Stimulated activated CD4-positive, alpha-beta T cell treated with anti-CD3 and anti-CD28 coated beads, Interleukin-1b, Interleukin-23, amount 100 ng/mL, for 24 hours (primary cell): ENCODE measurements around the gene FSD1L.

Experiments used
- DNase-seq, 4 experiments: peaks; one replicate each; pipeline ENCODE4 v3.0.0-alpha.2; 2020; ENCODE audit warnings: low read depth in 4 of 4, low spot score in 1 of 4

The FSD1L gene

DNA sequence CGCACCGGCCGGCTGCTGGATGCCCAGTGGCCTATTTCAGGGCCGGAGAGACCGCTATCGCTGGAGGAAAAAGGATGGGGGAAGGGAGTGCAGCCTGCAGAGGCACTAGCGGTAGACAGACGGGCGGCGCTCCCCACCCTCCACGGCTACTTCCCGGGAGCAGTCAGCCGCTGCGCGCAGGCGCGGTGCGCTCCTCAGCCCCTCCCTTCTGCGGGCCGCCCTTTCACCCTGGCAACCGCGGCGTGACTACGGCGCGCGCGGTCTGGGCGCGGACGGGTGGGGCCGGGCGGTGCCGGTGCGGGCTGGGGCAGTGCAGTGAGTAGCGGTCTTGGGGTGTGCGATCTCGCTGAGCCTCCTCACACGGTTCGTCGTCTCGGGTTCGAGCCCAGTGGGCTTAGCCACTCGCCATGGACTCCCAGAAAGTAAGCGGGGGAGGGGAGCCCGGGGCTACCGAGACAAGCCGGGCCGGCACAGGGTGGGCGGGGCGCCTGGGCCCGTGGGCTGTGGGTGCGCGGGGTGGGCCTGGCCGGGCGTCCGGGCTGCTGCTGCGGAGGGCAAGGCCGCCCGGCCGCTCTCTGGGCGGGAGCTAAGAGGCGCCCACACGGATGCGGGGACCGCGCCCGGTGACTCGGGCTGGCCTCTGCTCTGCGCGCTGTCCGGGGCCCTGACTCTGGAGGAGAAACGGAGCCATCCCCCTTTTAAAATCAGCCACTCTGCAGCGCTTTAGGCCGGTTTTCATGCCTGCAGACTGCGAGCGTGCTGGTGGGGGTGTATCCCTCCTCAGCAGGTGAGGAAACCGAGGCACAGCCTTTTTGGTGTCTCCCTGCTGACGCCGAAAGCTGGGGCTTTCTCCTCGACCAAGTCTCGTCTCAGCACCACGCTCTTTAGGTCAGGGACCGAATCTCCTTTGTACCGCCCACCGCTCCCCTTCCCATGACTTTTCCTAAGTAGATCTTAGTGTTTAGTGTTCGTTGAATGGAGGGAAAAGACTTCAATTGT is at the start of gene FSD1L:
Gene FSD1L, plus strand, starts transcription at position 221 of the 999 bp plus-strand sequence. Its CDS starts 187 bp downstream, at position 408.
- peak; percentile 52 to 81 (median 69) for DNase-seq

DNA sequence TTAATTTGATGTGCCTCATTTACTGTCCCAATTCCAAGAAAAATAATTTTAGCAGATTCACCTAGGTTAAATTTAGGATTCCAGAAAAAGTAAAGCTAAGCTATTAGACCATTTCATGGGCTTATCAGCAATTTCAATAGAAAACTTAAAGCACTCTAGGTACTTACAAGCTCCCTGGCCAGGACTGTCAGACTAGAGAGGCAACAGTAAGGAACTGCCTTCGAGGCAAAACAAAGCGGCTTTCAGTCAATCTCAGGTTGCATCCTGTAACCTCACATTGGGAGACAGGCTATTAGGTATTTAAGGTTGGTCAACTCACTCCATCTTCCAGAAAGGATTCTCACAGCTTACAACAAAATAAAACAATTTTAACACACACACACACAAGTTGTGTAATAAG is 48.7 kb upstream of the FSD1L start:
- no peak for DNase-seq

DNA sequence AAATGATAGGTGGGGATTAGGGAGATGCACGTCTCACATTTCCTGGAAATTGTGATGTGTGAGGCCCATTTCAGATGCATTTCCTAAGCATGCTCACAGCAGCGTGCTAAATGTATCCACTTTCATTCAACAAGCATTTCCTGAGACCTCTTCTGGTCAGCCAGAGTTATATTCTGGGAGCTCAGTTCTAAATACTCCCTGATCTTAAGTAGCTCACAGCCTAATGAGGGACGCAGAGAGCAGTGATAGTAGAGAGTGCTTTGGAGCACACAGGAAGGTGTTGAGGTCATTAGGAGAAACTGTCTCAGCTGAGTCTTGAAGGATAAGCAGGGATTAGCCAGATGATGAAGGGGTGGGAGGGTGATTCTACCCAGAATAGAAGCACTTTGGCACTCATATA is 46.2 kb upstream of the FSD1L start:
- DNase-seq = no peak

DNA sequence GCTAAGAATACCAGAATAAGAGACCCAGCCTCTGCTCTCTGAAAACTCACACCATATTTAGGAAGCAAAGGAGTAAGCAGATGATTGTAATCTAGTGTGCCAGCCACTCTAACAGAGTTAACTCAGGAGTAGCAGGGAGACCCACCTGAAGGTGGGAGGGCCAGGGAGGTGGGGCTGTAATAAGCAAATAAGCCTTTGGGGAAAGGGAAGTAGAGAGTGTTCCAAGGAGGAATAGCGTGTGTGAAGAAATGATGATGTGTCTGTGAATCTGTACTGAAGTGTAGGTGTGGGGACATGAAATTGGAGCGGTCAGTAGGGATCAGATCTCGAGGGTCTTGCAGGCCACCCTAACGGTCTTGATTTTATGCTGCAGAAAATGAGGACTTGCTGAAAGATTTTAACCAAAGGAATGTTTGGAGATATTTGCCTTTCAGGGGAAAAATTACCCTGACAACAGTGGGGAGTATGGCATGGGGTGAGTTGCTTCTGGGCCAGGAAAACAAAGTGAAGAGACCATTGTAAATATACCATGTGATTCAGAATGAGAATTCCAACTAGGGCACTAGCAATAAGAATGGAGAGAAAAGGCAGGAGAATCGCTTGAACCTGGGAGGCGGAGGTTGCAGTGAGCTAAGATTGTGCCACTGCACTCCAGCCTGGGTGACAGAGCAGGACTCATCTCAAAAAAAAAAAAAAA is 44.1 kb upstream of the FSD1L start:
- no peak for DNase-seq

DNA sequence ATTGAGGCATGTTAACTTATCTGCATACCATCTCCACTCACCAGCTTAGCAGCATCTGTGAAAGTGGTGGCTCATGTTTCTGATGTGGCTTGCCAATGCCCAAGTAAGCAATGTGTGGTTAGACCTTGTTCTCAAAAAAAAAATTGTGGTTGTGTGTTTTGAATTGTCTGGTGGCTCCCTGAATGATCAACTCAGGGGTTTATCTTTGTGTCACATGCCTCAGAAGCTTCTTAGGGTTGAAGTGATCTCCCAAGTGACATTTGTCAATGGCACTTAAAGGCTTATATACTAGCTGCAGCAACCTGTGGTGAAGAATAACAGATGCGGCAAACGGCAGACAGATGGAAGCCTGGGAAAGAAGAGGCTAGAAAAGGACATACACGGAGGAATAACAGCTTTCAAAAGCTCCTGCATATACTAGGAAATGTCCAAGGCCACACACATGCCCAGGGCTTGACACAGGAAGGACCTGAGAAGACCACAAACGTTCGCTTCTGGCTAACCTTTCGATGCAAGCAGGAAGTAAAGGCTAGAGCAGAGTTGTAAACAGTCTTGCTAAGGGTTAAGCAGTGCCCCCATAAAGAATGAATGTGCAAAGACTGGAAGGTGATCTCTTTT is 42.2 kb upstream of the FSD1L start:
- peak in 1 of 4 experiments; percentile 16 for DNase-seq

DNA sequence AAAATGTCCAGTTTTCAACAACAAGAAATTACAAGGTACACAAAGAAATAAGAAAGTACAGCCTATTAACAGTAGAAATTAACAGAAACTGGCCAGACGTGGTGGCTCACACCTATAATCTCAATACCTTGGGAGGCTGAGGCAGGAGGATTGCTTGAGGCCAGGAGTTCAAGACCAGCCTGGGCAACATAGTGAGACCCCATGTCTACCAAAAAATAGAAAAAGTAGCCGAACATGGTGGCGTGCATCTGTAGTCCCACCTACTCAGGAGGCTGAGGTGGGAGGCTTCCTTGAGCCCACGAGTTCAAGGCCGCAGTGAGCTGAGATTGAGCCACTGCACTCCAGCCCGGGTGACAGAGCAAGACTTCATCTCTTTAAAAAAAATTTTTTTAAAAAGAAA is 41.5 kb upstream of the FSD1L start:
- no peak for DNase-seq

DNA sequence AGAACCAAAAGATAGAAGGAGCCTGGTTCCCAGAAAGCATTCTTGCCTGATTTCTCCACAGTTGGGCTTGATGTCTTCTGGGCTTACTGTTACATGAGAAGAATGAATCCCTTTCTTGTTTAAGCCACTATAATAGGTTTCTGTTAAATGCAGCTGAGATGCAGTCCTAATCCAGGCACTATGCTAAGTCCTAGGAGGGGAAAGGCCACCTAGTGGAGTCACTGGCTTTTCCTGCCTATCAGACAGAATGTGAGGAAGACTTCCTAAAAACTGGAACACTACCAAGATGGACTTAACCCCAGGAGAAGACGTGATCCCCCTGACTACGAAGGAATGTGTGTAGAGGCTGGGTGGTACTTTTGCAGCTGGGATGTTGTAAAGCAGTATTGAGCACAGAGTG is 34.3 kb upstream of the FSD1L start:
- DNase-seq = no peak

DNA sequence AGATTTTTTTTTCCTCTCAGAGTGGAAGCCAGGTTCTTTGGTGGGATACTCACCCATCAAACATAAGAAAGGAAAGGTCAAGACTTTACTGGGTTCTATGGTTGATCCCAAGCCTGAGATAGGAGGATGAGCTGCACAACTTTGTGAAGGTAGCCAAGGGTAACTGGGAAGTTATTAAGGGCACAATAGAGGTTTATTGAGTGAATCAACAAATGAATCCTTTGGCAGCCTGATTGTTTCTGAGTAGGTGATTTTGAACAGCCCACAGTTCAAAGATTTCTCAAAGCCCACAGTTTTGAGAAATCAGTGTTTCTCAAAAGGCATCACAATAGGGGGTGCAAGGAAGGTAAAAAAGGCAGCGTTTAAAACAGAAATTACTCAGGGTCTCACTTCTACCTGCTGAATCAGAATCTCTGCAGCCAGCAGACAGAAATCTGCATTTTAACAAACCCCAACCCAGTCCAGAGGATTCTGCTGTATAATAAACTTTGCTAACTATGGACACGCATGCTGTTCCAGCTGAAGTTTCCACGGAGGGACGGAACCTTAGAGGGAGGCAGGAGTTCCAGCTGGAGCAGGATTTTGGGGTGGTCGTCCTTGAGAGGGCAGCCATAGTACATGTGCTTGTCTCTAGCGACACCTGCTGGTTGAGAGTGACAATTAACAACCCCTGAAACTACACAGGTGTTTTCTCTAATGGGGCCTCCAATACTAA is 32.7 kb upstream of the FSD1L start:
- DNase-seq = peak; percentile 25 to 46 (median 38)

DNA sequence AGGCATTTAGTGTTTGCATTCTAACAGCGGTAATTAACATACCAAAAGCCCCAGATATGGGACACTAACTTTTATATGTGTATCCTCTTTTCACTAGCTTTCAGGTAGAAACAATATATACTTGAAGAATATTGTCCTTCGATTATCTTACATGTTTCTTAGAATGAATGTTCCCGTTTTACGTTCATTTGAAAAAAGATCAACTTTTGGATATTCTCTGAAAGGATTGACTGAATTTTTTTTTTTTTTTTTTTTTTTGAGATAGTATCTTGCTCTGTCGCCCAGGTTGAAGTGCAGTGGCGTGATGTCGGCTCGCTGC is 32.2 kb upstream of the FSD1L start:
- DNase-seq = no peak

DNA sequence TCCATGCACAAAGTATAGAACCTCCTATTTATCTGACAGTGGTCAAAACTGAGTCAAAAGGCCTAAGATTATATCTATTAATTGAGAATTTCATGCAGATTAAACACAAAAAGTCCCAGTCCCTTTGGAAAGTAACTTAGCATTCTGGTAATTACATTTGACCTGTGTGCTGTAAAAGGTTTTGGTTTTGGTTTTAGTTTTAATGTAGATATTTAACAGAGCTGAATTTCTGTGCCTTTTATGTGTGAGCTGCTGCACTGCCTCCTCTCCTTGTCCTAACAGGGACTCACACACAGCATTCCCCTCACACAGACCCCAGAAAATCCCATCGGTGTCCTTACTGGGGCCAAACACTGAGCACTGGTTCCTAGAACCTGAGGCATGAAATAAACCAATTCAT is 31.0 kb upstream of the FSD1L start:
- no peak for DNase-seq

DNA sequence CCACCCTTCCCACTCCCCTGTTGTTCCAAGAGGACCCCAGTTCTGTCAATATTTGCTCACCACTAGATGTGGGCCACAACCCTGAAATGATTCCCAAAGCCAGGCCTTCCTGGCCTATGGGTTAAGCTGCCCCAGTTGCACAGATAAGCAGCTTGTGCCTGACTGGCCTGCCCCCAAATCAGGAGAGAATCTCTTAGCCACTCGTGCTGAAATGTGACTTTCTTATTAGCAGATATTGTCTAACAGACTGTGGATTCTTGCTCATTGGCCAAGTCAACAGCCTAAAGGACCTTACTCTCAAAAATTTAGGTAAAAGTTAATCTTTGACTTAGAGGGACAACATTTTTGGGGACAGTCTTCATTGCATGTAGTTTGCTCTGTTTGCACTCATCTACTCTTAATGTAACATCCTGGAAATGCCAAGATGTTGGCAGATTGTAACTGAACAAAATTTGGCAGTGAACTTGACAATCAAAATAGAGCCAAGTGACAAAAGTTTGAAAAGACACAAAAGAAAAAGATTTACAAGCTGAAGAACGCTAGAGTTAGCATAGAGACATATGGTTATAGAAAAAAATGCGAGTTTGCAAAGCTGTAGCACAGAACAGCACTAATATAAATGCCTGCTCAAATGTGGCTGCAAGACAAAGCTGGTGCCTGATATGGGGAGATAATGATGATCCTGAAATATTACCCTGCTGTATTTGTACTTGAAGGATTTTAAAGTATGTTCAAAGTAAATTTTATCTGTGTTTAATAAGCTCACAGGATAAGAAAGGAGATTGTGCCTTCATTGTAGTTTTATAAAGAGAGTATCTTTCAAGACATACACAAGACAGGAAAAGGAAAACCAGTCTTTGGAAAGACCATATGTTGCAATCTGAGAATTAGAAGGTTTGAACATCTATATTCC is 29.0 kb upstream of the FSD1L start:
- no peak for DNase-seq

DNA sequence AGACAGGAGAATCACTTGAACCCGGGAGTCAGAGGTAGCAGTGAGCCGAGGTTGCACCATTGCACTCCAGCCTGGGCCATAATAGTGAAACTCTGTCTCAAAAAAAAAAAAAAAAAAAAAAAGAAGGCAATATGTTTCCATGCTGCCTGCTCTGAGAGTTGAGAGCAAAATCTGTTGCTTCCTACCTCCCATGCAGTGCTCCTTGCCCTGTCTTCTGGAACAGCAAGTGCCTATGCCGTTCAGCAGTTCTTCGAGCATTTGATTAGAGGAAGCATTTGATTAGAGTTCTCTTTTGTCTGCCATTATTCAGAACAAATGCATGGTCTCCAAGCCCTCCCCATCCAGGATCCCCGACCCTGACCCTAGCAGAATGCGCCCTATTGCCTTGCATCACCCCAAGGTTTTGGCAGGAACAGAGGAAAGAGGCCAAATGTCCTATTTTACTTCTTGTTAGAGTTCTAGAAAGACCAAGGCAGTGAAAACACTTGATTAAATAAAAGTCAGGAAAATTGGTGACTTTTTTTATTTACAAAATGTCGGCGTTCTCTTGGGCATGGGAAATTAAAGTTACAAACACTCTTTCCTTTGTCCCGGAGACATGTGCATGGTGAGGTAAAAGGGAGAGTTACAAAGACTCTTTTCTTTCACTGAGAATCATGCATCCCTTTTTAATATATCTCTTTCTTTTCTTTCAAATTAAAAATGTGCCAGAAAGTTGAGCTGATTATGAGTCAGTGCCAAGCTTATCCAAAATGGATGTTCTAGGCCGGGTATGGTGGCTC is 27.8 kb upstream of the FSD1L start:
- no peak for DNase-seq

DNA sequence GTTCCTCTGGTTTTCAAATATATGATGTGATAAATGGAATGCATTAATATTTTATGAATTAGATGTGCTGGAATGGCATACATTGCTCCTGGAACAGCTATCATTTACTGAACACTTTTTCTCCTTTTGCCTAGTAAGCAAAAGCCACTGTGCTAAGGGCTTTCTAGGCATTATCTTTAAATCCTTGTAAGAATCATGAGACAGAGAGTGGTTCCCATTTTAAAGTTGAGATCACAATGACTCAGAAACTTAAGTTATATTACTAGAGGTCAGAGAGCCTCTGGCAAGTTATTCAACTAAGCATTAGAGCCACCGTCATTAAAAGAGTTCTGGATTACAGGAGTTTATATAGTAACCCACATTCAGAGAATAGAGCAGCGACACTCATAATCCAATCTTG is 26.7 kb upstream of the FSD1L start:
- DNase-seq = no peak

DNA sequence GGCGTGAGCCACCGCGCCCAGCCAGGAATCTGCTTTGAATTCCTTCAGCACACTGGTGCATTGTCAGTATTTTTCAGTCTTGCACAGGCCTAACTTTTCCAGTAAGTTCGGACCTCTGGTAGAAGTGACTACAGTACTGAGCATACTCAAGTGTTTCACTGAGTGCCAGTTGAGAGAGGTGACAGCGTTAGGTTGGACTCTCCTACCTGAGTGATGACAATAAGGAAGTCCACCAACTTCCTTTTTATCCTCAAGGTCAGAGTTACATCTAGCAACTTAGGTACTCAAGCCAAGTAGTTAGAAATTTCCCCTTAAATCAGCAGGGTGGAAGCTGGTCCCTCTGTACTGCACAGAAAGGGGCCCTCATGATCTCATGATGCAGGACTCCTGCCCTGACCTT is 26.0 kb upstream of the FSD1L start:
- no peak for DNase-seq

DNA sequence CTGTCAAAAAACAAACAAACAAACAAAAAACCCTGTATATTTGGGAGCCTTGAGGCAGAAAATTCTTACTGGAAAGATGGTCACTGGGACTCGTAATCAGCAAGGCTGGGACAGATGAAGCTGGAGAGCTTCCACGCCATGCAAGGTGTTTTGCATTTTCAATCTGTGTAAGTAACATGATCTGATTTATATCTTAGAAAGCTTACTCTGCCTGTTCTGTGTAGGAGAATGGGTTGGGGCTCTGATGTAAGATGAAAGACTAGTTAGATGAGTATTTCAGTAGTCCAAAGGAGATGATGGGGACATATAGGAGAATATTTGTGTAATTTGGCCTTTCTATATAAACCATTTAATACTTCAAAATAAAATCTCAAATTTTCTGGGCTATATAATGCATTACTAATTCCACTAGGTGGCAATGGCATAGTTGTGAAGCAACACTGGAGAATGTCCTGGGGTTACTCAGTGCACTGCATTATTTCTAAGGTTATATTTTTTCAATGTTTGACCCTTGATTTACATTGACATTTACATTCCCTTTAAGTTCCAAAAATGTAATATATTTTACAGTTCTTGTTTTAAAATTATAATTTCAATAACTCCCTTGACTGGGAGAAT is 21.9 kb upstream of the FSD1L start:
- DNase-seq = no peak

DNA sequence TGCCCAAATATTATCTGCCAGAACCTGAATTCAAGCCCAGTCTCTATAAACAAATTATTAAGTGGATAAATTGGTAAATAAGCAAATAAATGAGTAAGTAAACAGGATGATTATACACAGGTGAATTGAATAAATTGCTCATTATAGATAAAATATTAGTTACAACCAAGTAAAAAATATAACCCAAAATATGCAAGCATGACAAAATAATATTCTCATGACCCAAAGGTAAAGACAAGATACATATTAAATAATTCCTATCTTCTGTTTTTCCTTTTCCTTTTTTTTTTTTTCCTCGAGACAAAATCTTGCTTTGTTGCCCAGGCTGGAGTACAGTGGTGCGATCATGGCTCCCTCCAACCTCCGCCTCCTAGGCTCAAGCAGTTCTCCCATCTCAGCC is 21.2 kb upstream of the FSD1L start:
- no peak for DNase-seq

DNA sequence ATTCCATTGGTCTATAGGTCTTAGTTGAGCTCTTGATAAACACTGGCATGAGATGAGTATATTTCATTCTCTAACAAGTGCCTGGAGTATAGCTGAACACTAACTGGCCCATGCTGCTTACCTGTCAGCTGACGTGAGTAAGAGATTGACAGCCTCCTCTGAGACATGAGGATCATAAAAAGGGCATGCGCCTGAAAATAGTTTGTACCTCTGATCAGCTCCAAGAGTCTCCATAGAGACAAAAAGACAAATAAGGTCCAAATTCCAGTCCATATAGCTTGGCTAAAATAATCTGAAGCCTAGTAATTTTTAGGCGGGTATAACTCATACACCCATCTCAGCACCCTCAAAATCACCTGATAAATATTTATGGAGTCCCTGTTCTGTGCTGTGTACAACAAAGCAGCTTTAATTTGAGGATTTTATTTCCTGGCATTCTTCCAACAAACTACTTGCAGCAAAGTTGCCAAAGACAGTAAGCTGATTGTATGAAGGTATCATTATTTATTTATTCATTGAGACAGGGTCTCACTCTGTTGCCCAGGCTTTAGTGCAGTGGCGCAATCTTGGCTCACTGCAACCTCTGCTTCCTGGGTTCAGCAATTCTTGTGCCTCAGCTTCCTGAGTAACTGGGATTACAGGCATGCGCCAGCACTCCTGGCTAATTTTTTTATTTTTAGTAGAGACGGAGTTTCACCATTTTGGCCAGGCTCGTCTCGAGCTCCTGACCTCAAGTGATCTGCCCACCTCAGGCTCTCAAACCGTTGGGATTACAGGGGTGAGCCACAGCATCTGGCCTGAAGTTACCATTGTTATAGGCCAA is 16.2 kb upstream of the FSD1L start:
- no peak for DNase-seq

DNA sequence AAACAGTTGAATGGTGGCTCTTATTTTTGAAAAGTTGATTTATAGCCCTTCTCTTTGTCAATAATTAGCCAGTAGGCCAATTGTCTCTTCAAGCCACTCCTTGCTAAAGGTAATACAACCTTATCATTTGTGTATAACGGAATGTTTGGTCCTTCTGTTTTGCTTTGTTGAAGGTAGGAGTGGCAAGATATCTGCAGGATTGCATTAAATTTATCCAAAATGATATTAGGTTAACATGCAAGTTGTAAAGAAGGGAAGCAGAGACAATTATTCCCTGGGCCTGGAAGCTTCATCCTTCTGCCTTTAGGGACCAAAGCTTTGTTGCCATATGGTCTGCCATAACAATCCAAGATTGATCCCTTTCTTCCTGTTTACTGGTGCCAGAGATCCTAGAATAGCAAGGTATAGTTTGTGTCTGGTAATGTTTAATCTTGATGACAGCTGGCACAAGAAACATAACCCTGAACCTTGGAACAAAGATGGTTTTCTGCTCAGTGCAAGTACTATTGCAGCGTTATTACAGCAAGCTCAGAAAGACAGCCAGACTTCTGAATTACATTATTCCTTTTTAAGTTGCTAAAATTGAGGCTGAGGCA is 15.5 kb upstream of the FSD1L start:
- DNase-seq = no peak
